GM18907 (cell line): Measurements from ENCODE around the gene R3HCC1L.

ENCODE experiments used
- ATAC-seq: cut with Tn5 transposase; IDR thresholded peaks from one replicate; pipeline ENCODE4 v1.9.1; 2021; ENCODE audit warnings: mild to moderate bottlenecking, moderate library complexity; ENCODE audit not compliant: unreplicated experiment

The R3HCC1L gene

DNA sequence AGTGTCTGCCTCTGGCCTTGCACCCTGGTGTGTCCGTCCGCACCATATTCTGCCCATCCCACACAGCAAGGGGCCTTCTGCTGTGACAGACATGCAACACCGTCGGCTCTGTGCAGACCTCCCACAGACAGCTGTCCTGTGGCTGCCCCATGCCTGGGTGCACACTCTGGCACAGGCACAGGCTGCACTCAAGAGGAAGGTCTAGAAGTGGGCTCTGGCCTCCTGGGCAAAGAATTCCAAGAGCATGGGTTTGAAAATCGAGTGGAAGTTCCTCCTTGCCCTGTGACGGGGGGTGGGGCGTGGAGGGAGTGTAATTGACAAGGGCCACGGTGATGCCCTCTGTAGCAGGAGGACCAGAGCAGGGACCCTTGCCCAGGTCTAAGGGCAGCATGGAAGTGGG, 137.8 kb downstream of the R3HCC1L start:
- no peak for ATAC-seq

DNA sequence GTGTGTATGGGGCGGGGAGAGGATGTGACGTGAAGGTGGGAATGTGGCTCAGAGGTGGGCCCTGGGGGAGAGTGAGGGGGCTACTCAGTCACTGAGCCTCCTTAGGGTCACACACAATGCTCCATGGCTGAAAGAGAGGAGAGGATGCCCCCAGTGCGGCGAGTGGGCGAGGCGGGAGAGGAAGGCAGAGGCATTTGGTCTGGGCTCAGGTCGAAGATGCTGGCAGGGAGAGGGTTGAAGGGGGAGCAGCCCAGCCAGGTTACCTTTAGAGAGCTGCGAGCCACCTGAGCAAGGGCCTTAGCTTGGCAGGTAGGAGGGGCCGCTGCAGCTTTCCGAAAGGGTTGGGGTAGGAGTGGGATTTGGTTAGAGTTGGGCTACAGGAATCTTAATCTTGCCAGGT, 138.2 kb downstream of the R3HCC1L start:
- no peak for ATAC-seq

DNA sequence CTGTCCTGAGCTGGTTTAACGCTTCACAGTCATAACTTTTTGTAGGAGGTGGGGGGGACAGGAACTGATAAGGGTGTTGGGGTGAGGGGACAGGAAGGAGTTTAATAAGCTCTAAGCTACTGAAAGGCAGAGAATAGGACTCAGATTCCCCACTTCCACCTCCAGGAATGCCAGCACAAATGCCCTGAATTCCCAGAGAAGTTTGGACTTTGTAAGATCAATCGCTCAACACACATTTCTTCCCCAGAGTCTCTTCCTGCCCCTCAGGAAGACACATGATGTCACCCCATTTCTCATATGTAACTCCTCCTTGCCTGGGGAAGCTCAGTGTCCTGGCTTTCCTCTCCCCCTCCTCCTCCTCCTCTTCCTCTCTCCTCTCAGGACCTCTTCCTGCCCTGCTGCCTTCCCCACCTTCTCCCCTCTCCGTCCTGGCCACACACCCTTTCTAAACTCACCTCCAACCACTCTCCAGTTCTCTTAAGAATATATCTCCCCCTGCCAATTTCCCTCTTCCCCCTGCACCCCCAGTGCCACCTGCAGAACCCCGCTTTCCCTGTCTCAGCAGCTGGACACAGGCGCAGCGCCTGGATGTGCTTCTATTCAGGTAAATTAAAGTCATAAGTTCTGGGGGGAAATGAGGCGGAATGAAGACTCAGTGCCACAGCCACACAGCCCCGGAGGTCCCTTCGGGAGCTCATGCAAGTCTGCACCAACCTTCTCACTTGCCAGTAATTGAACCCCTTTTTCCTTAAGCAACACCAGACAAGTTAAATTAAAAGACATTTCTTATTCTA, 138.8 kb downstream of the R3HCC1L start:
- no peak for ATAC-seq

DNA sequence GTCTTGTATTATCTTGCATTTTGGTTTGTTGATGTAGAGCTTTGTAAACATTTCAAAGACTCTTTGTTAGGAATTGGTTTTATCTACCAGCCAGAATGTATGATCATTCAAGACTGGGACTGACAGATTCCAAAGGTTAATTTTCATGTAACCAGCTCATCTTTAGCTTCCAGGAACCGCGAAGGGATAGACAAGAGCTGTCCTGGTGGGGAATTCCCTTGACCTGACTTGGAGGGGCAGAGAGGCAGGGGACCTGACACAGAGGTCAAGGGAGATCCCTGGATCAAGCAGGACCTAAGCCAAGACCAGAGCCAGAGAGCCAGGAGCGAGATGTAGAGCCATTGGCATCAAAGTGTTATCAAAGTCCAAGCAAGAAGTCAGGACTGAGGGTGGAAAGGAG, 140.1 kb downstream of the R3HCC1L start:
- no peak for ATAC-seq

DNA sequence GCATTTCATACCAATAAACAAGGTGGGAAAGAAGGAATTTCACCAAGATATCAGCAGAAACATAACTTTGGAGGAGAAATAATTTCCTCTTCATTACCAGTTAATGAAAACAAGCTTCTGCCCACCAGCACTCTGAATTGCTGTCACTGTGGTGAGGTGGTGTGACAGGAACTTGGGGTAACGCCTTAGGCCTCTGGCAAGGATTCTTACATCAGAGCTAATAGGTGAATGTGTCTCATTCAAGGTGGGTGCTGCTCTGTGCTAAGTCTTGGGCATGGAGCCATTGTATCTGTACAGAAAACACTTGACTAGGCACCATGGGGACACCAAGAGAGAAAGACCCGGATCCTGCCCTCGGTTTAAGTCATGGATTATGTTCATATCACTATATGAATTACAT, 141.9 kb downstream of the R3HCC1L start:
- ATAC-seq: no peak

DNA sequence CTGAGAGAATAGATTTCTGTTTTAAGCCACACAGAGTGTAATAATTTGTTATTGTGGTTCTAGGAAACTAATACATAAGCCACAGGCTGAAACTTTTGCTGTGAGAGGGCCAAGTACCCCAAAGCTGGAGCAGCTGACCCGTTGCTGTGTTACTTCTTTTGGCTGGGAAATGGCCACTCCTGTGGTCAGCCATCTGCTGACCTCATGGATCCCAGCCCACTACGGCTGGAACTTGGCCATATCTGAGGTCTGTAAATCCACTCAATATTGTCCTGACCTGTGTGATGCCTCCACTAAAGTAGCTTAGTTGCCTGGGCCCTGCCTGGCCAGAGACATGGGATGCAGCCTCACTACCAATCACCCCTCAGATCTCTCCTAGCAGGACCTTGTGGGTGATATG, 151.0 kb downstream of the R3HCC1L start:
- no peak for ATAC-seq

DNA sequence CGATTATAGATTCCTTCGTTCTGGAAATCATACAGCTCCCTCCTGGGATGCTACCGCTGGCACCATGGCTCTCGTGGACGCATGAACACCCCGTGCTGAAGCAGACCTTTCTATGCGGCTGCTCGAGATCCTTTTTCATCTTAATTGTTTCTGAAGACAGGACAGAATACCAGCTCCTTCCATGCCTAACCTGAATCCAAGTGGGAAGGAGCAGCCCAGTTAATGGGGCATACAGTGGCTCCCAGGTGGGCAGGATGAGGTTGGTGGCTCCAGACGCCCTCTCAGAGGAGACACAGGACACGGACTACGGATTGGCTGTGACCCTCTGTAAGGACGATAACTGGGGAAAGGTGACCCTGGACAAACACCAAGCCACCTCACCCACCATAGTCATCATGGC, 152.0 kb downstream of the R3HCC1L start:
- no peak for ATAC-seq

DNA sequence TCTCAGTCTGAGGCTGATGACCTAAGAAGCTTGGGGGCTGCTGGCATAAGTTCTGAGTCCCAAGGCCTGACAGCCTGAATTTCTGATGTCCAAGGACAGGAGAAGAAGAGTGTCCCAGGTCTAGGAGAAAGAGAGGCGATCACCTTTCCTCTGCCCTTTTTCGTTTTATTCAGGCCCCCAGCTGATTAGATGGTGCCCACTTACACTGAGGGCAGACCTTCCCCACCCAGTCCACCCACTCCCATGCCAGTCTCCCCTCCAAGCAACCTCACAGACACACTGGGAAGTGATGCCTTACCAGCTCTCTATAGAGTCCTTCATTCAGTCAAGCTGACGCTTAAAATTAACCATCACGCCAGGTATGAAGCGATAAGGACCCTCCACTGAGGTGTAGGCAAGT, 152.9 kb downstream of the R3HCC1L start:
- ATAC-seq: no peak

DNA sequence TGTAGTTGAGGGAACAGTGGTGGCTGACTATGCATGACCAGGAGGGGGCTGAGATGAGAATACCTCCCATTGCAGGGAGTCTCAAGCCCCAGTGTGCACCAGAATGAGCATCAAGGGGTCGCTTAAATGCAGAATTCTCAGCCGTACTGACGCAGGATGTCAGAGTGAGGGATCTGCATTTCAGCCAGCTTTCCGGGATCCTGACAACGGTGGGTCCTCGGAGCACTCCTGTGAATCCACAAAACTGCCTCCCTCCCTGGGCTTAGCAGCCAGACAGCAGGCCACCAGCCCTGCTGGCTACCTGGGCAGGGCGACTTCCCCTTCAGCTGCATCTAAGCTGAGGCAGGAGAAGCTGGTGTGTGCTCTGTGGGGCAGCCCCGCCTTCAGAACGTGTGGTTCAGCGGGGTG, 155.3 kb downstream of the R3HCC1L start:
- no peak for ATAC-seq

DNA sequence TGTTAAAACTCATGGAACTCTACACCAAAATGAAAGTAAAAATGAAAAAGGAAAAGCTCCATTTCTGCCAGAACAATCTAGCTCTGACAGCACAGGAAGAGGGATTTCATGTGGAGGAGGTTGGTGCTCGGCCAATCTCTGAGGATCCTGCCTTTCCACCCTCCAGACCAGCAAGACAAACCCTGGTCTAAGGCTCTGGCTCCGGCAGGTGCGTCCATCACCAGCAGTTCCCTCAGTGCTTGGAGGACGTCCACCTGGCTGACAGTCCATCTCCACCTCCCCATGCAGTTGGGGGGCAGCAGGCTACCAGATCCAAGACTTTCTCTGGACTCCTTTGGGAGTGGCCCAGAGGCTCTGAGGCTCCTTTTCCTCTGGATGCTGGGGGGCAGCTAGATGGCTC, 158.5 kb downstream of the R3HCC1L start:
- ATAC-seq: no peak

DNA sequence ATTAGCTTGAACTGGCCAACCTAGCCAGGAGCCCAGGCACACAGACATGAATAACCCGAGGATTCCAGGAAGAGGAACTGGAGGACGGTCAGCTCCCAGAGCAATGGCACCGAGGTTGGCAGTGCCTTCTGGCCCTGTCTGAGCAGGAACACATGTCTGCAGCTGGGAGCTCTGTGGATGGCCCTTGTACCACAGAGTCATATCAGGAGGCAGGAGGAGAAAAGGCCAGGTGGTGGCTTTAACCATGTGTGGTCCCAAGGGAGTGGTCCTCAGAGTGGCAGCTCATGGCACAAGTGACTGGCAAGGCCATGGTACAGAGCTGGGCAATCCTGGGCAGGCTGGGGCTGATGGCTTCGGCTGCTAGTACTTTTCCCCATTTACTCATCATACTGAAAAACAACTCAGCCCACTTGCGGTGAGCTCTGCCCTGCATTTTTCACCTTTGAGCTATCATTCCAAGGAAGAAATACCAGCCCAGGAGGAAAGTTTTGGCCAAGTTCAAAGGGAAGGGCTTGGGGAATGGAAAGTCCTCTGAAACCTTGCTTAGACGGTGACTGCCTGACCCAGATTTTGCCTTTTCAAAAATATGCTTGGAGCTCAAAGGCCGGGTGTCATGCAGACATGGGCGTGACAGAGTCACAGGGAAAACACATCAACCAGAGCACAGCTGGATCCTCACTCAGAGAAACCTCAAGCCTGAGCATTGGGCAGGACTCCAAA, 159.3 kb downstream of the R3HCC1L start:
- ATAC-seq: no peak

DNA sequence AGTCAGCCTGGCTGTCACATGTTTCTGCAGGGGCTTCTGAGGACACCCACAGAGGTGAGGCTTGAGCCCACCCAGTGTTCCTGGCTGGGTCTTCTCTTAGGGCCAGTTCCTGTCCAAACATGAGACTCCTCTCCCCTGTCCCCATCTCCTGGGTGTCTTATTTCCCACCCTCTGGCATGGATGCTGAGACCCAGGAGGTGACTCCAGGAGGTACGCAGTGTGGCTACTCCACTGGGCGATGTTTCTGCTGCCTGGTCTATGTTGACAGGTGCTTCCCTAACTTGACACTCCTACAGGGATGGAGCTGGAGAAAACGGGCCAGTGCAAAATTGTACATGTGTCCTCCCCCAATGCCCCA, 159.8 kb downstream of the R3HCC1L start:
- no peak for ATAC-seq
